Activated effector memory CD4-positive, alpha-beta T cell treated with anti-CD3 and anti-CD28 coated beads, Interleukin-2, amount 50 U/mL, for 16 hours (primary cell): Measurements from ENCODE around the gene GRID1.

Source experiments
- DNase-seq: peaks from one replicate; pipeline ENCODE4 v3.0.0-alpha.2; 2020

Gene GRID1

GRCh38 chr10:86353506-86354485 lies 12.8 kb downstream of the GRID1 start:
- DNase-seq: no peak

GRCh38 chr10:86350897-86351296 lies 15.7 kb downstream of the GRID1 start:
- no peak for DNase-seq

- DNase-seq: no peak
Observed at GRCh38 chr10:86349940-86350630, 16.5 kb downstream of the GRID1 start.

- no peak for DNase-seq
Observed at GRCh38 chr10:86349474-86349873, 17.1 kb downstream of the GRID1 start.

GRCh38 chr10:86348321-86349210 lies 18.0 kb downstream of the GRID1 start:
- peak; percentile 58 for DNase-seq

GRCh38 chr10:86347856-86348255 lies 18.7 kb downstream of the GRID1 start:
- DNase-seq: peak; percentile 56

GRCh38 chr10:86346799-86347665 lies 19.6 kb downstream of the GRID1 start:
- DNase-seq: peak; percentile 58

- peak; percentile 50 for DNase-seq
Observed at GRCh38 chr10:86345859-86346798, 20.5 kb downstream of the GRID1 start.

- DNase-seq: peak; percentile 50
Observed at GRCh38 chr10:86345296-86345858, 21.2 kb downstream of the GRID1 start.

- DNase-seq: peak; percentile 62
Observed at GRCh38 chr10:86344714-86345161, 21.9 kb downstream of the GRID1 start.

- peak; percentile 50 for DNase-seq
Observed at GRCh38 chr10:86344281-86344680, 22.3 kb downstream of the GRID1 start.

- DNase-seq: peak; percentile 43
Observed at GRCh38 chr10:86343761-86344160, 22.8 kb downstream of the GRID1 start.

- peak; percentile 51 for DNase-seq
Observed at GRCh38 chr10:86342111-86342863, 24.3 kb downstream of the GRID1 start.

GRCh38 chr10:86341361-86341811 lies 25.2 kb downstream of the GRID1 start:
- DNase-seq: peak; percentile 50

GRCh38 chr10:86340991-86341260 lies 25.7 kb downstream of the GRID1 start:
- no peak for DNase-seq

GRCh38 chr10:86340176-86340990 lies 26.2 kb downstream of the GRID1 start:
- DNase-seq: peak; percentile 53

- peak; percentile 58 for DNase-seq
Observed at GRCh38 chr10:86339226-86339865, 27.2 kb downstream of the GRID1 start.

GRCh38 chr10:86337121-86337601 lies 29.4 kb downstream of the GRID1 start:
- DNase-seq: peak; percentile 46
